Bronchial epithelial cell (primary cell): ENCODE measurements around the gene OGG1. TPM values are rescaled to one million over a fixed set of nuclear protein-coding genes. Genes with fewer than 3 reads are reported as not detected.

ENCODE experiments used
- DNase-seq: peaks from one replicate; pipeline ENCODE4 v3.0.0-alpha.2; 2010; ENCODE audit warnings: low read depth
- FAIRE-seq: peaks from 2 replicates; lab custom pipeline; 2011; peaks lifted over from hg19 to GRCh38; lab: Jason Lieb, UNC
- H3K27me3 ChIP-seq: 2 replicates; pipeline ENCODE4 v1.5.1; 2011; ENCODE audit warnings: low read length; ENCODE audit not compliant: control insufficient read depth, insufficient read depth
- H3K36me3 ChIP-seq: 2 replicates; pipeline ENCODE4 v1.5.1; 2011; ENCODE audit warnings: low read length; ENCODE audit not compliant: control insufficient read depth, insufficient read depth
- H3K4me3 ChIP-seq: 2 replicates; pipeline ENCODE4 v1.5.1; 2011; ENCODE audit warnings: mild to moderate bottlenecking, low read depth, low read length, control low read depth
- CTCF ChIP-seq: IDR thresholded peaks from 2 replicates; pipeline ENCODE4 v1.5.1; 2011; ENCODE audit warnings: mild to moderate bottlenecking, moderate library complexity, low read length, control low read depth, inconsistent platforms; ENCODE audit not compliant: insufficient read depth, severe bottlenecking
- total RNA-seq: library from RNA; depleted of rRNA; stranded (reverse); fragments of >200 nt; gene quantifications from 2 replicates; pipeline ENCODE4 v1.2.1, GENCODE V29; 2014

The OGG1 gene
- total RNA-seq, 1 donor from 2014 or later = 21.6 TPM

GRCh38 chr3:9783954-9784353, 34.2 kb downstream of the OGG1 start:
- peaks cover 21% of the 10 kb centered on the region for H3K36me3 ChIP-seq
- no peaks in the 10 kb centered on the region for H3K27me3 ChIP-seq
- TF ChIP-seq CTCF = no peak
- H3K4me3 ChIP-seq = no peak overlapping the region
- DNase-seq = no peak
- FAIRE-seq = no peak

GRCh38 chr3:9784965-9785364, 35.2 kb downstream of the OGG1 start:
- no peak overlapping the region for H3K4me3 ChIP-seq
- no peaks in the 10 kb centered on the region for H3K27me3 ChIP-seq
- DNase-seq (no peak), FAIRE-seq (no peak)
- H3K36me3 ChIP-seq = peaks cover 21% of the 10 kb centered on the region
- TF ChIP-seq CTCF = no peak

- Histone ChIP-seq H3K27me3 (no peaks in the 10 kb centered on the region), H3K36me3 (peaks cover 17% of the 10 kb centered on the region), H3K4me3 (no peak overlapping the region)
- FAIRE-seq (no peak), DNase-seq (no peak)
- no peak for TF ChIP-seq CTCF
These were observed 35.9 kb downstream of the OGG1 start for GRCh38 chr3:9785602-9786001.

GRCh38 chr3:9786209-9786739, 36.5 kb downstream of the OGG1 start:
- H3K36me3 ChIP-seq = peaks cover 19% of the 10 kb centered on the region
- TF ChIP-seq CTCF = no peak
- DNase-seq (no peak), FAIRE-seq (no peak)
- H3K4me3 ChIP-seq = no peak overlapping the region
- H3K27me3 ChIP-seq = no peaks in the 10 kb centered on the region

- FAIRE-seq (no peak), DNase-seq (no peak)
- Histone ChIP-seq H3K27me3 (no peaks in the 10 kb centered on the region), H3K4me3 (no peak overlapping the region), H3K36me3 (peaks cover 19% of the 10 kb centered on the region)
- TF ChIP-seq CTCF = peak; percentile 53
These were observed 37.3 kb downstream of the OGG1 start for GRCh38 chr3:9786825-9787669.
